ENCODE data around the gene IKZF1.

The IKZF1 gene

GRCh38 chr7:50308532-50309385, 4.2 kb downstream of the IKZF1 start:
- DNase-seq (ENCODE audit: low read depth in 2 of 2) = peak in 1 of 2 donors; percentile 35

DNA sequence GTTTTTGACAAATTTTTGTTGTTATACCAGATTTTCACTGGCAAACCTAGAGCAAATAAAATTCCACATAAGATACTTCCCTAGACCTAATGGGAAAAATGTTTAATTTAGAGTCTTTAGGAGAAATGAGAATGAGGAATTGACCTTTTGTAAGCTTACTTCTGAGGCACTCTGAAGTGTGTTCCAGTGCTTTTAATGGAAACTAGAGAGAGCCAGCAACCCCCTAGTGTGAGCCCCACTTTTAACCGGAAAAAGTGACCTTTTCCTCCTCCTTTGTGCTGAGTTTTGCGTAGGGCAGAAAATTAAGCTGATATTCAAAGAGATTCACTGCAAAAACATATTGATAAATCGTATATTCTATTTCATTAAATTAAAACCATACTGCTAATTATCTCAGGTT, 5.2 kb downstream of the IKZF1 start:
- no peak for DNase-seq (ENCODE audit: low read depth in 2 of 2)

DNA sequence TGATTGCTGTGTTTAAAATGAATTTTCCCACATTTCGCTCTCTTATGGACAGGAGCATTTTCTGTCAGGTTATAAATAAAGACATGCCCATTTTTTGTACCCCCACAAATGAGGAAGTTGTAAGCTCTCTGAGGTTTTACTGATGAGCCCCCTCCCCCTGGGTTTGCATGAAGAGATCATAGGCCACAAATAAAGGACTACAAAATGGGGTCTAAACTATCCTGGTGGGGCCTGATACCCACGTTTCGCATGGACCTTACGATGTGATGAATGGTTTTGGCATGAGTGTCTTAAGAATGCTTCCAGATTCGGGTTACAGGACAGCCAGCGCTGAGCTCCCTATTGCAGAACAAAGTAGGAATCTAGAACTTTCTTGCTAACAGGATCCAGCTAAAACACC, 5.8 kb downstream of the IKZF1 start:
- no peak for DNase-seq (ENCODE audit: low read depth in 2 of 2)

DNA sequence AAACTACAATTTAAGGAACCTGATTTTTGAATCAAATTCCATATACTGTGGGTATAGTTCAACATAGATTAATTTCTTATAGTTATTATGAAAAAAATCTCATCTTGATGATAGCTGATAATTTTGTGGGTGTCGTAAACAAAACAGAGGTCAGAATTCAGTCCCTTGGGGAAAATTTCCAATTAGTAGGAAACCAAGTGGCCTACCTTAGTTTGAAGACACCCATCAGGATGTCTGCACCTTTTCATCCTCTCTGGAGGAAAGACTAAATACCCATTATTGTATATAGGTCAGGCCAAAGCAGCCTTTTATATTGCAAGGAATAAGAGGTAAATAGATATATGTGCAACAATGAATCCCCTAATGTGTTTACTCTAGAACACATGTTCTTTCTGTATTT, 6.4 kb downstream of the IKZF1 start:
- DNase-seq (ENCODE audit: low read depth in 2 of 2) = no peak

DNA sequence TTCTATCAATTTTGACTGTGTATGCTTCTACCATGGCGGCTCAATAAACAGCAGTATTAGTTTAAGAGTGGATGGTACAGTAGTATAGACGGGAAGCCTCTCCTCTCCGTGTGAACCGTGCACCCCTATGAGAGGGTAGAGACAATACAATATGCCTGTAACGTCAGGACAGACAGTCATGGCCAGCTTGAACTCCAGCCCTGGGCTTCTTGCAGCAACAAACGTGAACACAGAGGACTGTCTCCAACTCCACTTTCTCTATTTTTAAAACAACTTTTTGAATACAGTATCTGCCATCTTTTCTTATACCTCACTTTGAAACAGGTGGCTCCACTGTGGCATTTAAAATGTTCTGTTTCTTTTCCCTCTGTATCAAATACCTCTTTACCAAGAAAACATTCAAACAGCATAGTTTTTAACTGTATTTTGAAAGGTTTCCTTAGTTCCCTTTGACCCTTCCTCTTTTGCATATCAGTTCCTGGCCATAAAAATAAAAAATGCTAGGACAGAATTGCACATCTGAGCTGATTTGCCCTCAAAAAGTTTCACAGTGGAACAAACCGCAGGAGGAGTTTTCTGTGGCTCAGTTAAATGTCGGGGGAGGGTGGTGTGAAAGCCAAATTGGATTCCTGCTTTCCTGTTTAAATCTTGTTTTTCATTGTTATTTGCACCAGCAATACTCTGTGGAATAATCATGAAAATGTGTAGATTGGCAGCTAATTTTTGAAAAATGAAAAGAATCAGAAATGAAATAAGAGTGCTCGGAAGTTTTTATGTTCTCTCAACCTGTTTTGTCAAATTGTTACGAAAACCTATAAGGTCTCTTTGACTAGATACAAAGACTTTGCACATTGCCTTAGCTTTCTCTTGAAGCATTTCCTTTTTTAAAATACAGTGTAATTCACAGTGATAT, 8.0 kb downstream of the IKZF1 start:
- no peak for DNase-seq (ENCODE audit: low read depth in 2 of 2)

GRCh38 chr7:50314836-50315592, 10.5 kb downstream of the IKZF1 start:
- no peak for DNase-seq (ENCODE audit: low read depth in 2 of 2)

- no peak for DNase-seq (ENCODE audit: low read depth in 2 of 2)
Measured at GRCh38 chr7:50315739-50316671, 11.5 kb downstream of the IKZF1 start.

DNA sequence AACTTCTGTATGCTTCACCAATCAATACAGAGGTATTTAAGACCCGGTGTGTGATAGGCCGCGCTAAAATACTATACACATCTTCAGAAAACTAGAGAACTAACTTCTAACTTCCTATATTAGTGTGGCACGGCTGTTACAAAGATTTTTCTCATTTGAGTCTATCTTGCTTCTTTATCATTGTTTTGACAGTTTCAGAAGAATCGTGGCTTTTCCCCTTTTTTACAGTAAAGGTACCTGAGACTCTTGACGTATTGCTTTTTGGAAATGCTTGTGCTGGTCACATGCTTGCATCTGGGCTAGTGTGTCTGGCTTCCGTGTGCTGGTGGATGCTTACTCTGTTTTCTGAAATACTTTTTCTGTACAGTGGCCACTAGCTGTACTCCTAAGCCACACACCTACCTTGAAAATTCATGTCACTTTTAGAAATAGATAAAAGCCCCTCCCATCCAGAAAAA, 12.7 kb downstream of the IKZF1 start:
- no peak for DNase-seq (ENCODE audit: low read depth in 2 of 2)

DNA sequence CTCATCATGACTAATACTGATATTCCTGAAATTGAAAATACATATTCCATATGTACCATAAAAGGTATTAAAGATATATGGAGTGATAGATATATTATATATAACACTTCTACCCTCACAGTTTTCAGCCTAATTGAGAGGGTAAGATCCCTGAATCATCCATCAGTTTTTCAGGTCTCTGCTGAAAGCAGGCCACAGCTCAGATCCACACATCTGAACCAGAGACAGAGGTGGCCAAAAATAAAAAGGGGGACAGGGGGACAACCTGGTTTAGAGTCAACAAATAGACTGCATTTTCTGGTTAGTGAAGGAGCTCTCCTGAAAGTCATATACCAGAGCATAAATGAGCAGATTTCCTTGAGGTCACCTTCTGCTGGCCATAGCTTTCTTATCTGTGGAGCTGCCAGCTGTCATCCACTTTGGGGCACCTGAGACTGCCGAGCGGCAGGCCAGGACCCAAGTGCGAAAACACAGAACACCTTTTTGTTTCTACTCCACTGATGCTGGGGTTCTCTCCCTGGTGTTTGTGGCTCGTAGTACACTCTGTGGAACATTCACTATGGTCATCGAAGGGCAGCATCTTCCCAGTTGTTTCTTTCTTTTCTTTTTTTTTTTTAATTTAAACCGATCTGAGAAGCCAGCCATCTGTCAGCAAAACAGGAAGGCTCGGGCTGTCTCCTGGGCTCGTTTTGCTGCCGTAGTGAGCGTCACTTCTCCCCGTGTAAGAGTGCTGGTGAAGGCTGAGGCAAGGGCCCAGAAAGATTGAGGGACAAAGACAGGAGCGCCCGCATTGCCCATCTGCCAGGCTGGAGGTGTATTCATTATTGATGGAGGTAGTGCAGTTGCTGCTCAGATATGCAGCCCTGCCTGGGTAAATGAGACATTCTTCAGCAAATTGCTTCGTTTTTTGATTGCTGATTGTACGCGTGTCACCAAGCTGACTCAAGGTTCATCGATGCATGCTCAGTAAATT, 13.5 kb downstream of the IKZF1 start:
- DNase-seq (ENCODE audit: low read depth in 2 of 2) = no peak

GRCh38 chr7:50321487-50322067, 17.1 kb downstream of the IKZF1 start:
- no peak for DNase-seq (ENCODE audit: low read depth in 2 of 2)

GRCh38 chr7:50324113-50324512, 19.6 kb downstream of the IKZF1 start:
- DNase-seq (ENCODE audit: low read depth in 2 of 2) = no peak

GRCh38 chr7:50327443-50327842, 22.9 kb downstream of the IKZF1 start:
- DNase-seq (ENCODE audit: low read depth in 2 of 2) = no peak

- no peak for DNase-seq (ENCODE audit: low read depth in 2 of 2)
Measured at GRCh38 chr7:50329775-50330174, 25.3 kb downstream of the IKZF1 start.

DNA sequence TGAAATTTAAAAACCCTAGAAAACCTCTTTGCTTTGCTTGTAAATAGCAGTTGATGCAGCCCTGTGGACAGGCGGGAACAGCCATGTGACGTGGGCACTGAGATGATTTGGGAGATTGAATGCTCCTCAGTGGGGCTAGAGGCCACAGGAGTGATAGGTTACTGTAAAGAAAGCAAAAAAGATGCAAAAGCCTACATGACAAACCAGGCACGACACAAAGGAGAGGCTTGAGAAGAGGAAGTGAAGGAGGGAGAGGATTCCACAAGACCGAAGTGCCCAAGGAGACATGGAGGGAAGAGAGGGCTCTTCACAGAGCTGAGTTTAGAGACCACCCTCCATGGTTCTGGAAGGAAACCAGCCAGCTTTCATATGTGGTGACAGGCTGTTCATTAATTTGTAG, 25.7 kb downstream of the IKZF1 start:
- no peak for DNase-seq (ENCODE audit: low read depth in 2 of 2)

DNA sequence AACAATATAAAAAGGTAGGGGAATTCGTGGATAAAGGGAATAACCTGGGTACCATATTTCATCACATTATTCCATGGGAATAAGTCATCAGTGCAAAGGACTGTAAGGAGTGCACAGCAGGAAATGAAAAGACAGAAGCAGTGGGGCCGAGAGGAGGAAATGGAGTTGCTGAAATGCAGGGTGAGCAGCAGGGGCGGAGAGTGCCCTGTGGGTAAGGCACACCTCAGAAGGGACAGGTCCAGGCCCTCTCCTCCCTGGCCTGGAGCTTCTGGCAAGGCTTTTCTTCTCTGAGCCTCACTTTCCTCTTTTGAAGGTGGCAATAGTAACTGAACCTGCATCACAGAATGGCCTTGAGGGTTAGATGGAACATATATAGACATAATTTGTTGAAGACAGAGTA, 26.2 kb downstream of the IKZF1 start:
- no peak for DNase-seq (ENCODE audit: low read depth in 2 of 2)

- DNase-seq (ENCODE audit: low read depth in 2 of 2) = no peak
Measured at GRCh38 chr7:50331564-50332208, 27.2 kb downstream of the IKZF1 start.

- no peak for DNase-seq (ENCODE audit: low read depth in 2 of 2)
Measured at GRCh38 chr7:50332241-50333165, 28.0 kb downstream of the IKZF1 start.

GRCh38 chr7:50333221-50333651, 28.7 kb downstream of the IKZF1 start:
- no peak for DNase-seq (ENCODE audit: low read depth in 2 of 2)

All from stimulated activated CD4-positive, alpha-beta T cell treated with anti-CD3 and anti-CD28 coated beads, Interleukin-4, amount 100 ng/mL, for 48 hours (primary cell).